OCI-LY3 (cell line): ENCODE results near the gene MAP4.

Source experiments
- H2AFZ ChIP-seq: fragments of 200-600, 300-600 bp; shearing (Covaris generic); 2 replicates; pipeline ENCODE4 v1.6.0; 2014; ENCODE audit warnings: antibody characterized with exemption, low read depth, low read length
- H3K27ac ChIP-seq: fragments of 200-600, 300-600 bp; sonication (generic); 2 replicates; pipeline ENCODE4 v1.5.1; 2014; ENCODE audit warnings: mild to moderate bottlenecking, low read length, moderate library complexity, mixed read lengths
- H3K27me3 ChIP-seq: fragments of 200-600, 300-600 bp; sonication (generic); 2 replicates; pipeline ENCODE4 v1.6.1; 2014; ENCODE audit warnings: low read depth, low read length, mixed read lengths
- H3K36me3 ChIP-seq: fragments of 200-600, 300-600 bp; sonication (generic); replicated peaks from 2 replicates; pipeline ENCODE3; 2014; ENCODE audit warnings: low read depth, low read length, mixed read lengths
- H3K4me1 ChIP-seq: fragments of 300-600, 200-600 bp; sonication (generic); 2 replicates; pipeline ENCODE4 v1.6.1; 2014; ENCODE audit warnings: low read length, mixed read lengths
- H3K4me2 ChIP-seq: fragments of 200-600, 300-600 bp; sonication (generic); 2 replicates; pipeline ENCODE4 v1.6.1; 2014; ENCODE audit warnings: low read length, mixed read lengths
- H3K4me3 ChIP-seq: fragments of 300-600, 200-600 bp; sonication (generic); 2 replicates; pipeline ENCODE4 v1.5.1; 2014; ENCODE audit warnings: antibody characterized with exemption, mild to moderate bottlenecking, low read length, moderate library complexity
- H3K79me2 ChIP-seq: fragments of 300-600, 200-600 bp; shearing (Covaris generic); 2 replicates; pipeline ENCODE4 v1.6.1; 2014; ENCODE audit warnings: mild to moderate bottlenecking, low read length, mixed read lengths
- H3K9ac ChIP-seq: fragments of 300-600, 200-600 bp; shearing (Covaris generic); 2 replicates; pipeline ENCODE4 v1.6.0; 2014; ENCODE audit warnings: mild to moderate bottlenecking, low read length, moderate library complexity
- H3K9me3 ChIP-seq: fragments of 200-600, 300-600 bp; shearing (Covaris generic); 2 replicates; pipeline ENCODE4 v1.6.1; 2014; ENCODE audit warnings: low read length, mixed read lengths; ENCODE audit not compliant: insufficient read depth
- H4K20me1 ChIP-seq: fragments of 200-600, 300-600 bp; sonication (generic); 2 replicates; pipeline ENCODE4 v1.6.1; 2016; ENCODE audit warnings: low read length, mixed read lengths; ENCODE audit not compliant: insufficient read depth
- CTCF ChIP-seq: fragments of 200-600, 300-600 bp; sonication (generic); IDR thresholded peaks from 2 replicates; pipeline ENCODE4 v1.5.1; 2014; ENCODE audit warnings: antibody characterized with exemption, low read length, low read depth
- EZH2phosphoT487 ChIP-seq: fragments of 200-600 bp; shearing (Covaris generic); IDR thresholded peaks from 2 replicates; pipeline ENCODE4 v1.6.1; 2018; ENCODE audit warnings: antibody characterized with exemption, mixed run types, low read depth

Gene MAP4

GRCh38 chr3:48039487-48040190, 23.4 kb upstream of the MAP4 start:
- Histone ChIP-seq H3K4me3 (no peak overlapping the region), H3K9me3 (no peaks in the 10 kb centered on the region), H3K79me2 (peaks cover 42% of the 10 kb centered on the region), H3K4me2 (no peak overlapping the region), H3K27me3 (no peaks in the 10 kb centered on the region), H4K20me1 (peaks cover 24% of the 10 kb centered on the region), H3K36me3 (no peaks in the 10 kb centered on the region), H3K4me1 (peaks cover 7% of the 10 kb centered on the region), H2AFZ (no peak overlapping the region), H3K27ac (no peak overlapping the region), H3K9ac (no peak overlapping the region)
- no peak for TF ChIP-seq CTCF
- no peak for TF ChIP-seq EZH2phosphoT487

GRCh38 chr3:48038971-48039481, 22.8 kb upstream of the MAP4 start:
- H3K4me2 ChIP-seq = no peak overlapping the region
- no peak overlapping the region for H3K27ac ChIP-seq
- no peak overlapping the region for H2AFZ ChIP-seq
- no peaks in the 10 kb centered on the region for H3K36me3 ChIP-seq
- H3K4me3 ChIP-seq = no peak overlapping the region
- H3K4me1 ChIP-seq = peaks cover 7% of the 10 kb centered on the region
- H3K27me3 ChIP-seq = no peaks in the 10 kb centered on the region
- peaks cover 29% of the 10 kb centered on the region for H4K20me1 ChIP-seq
- TF ChIP-seq EZH2phosphoT487 = no peak
- TF ChIP-seq CTCF = no peak
- no peak overlapping the region for H3K9ac ChIP-seq
- H3K9me3 ChIP-seq = no peaks in the 10 kb centered on the region
- H3K79me2 ChIP-seq = peaks cover 43% of the 10 kb centered on the region

- Histone ChIP-seq H3K27ac (no peak overlapping the region), H3K79me2 (peaks cover 53% of the 10 kb centered on the region), H3K27me3 (no peaks in the 10 kb centered on the region), H3K36me3 (peaks cover 2% of the 10 kb centered on the region), H2AFZ (no peak overlapping the region), H3K4me1 (peaks cover 5% of the 10 kb centered on the region; the same call in 1 of the 2 replicates), H3K4me3 (no peak overlapping the region), H3K4me2 (no peak overlapping the region), H4K20me1 (peaks cover 40% of the 10 kb centered on the region), H3K9me3 (no peaks in the 10 kb centered on the region), H3K9ac (no peak overlapping the region)
- TF ChIP-seq CTCF = no peak
Observed at GRCh38 chr3:48034000-48034516, 17.8 kb upstream of the MAP4 start.

GRCh38 chr3:48030188-48030587, 14.0 kb upstream of the MAP4 start:
- no peaks in the 10 kb centered on the region for H3K9me3 ChIP-seq
- no peaks in the 10 kb centered on the region for H3K27me3 ChIP-seq
- H3K79me2 ChIP-seq = peaks cover 61% of the 10 kb centered on the region
- no peak overlapping the region for H3K4me3 ChIP-seq
- H2AFZ ChIP-seq = no peak overlapping the region
- H3K9ac ChIP-seq = no peak overlapping the region
- no peak overlapping the region for H3K4me2 ChIP-seq
- H3K27ac ChIP-seq = no peak overlapping the region
- peaks cover 5% of the 10 kb centered on the region; the same call in 1 of the 2 replicates for H3K4me1 ChIP-seq
- H3K36me3 ChIP-seq = peaks cover 2% of the 10 kb centered on the region
- TF ChIP-seq CTCF (no peak), EZH2phosphoT487 (no peak)
- peaks cover 36% of the 10 kb centered on the region for H4K20me1 ChIP-seq
